HepG2 (cell line): ENCODE results near the gene JADE2. TPM values are rescaled to one million over a fixed set of nuclear protein-coding genes. Genes with fewer than 3 reads are reported as not detected.

Experiments
- GLMP ChIP-seq: sonication (generic); formaldehyde crosslinking; IDR thresholded peaks from 2 replicates; pipeline ENCODE4 v1.9.0; 2021; ENCODE audit warnings: missing genetic modification reagents, mild to moderate bottlenecking, borderline replicate concordance
- KDM2A ChIP-seq: sonication (generic); formaldehyde crosslinking; IDR thresholded peaks from 2 replicates; pipeline ENCODE4 v1.4.0; 2020; ENCODE audit warnings: low read depth, missing genetic modification reagents, borderline replicate concordance
- MED1 ChIP-seq: sonication (generic); formaldehyde crosslinking; IDR thresholded peaks from 2 replicates; pipeline ENCODE4 v1.4.0; 2020; ENCODE audit warnings: missing genetic modification reagents
- PHF8 ChIP-seq: sonication (generic); formaldehyde crosslinking; IDR thresholded peaks from 2 replicates; pipeline ENCODE4 v1.5.0; 2020; ENCODE audit warnings: missing genetic modification reagents
- POGK ChIP-seq: sonication (generic); formaldehyde crosslinking; conservative IDR thresholded peaks from 2 replicates; pipeline ENCODE4 v1.8.0; 2022; ENCODE audit warnings: mild to moderate bottlenecking, moderate library complexity, missing genetic modification reagents
- SP2 ChIP-seq: sonication (generic); formaldehyde crosslinking; IDR thresholded peaks from 2 replicates; pipeline ENCODE4 v1.5.1; 2020; ENCODE audit warnings: mild to moderate bottlenecking, missing genetic modification reagents
- STAG1 ChIP-seq: sonication (generic); formaldehyde crosslinking; IDR thresholded peaks from 2 replicates; pipeline ENCODE4 v1.4.0; 2020; ENCODE audit warnings: missing genetic modification reagents
- TFAP4 ChIP-seq: sonication (generic); IDR thresholded peaks from 2 replicates; pipeline ENCODE4 v1.6.1; 2016; ENCODE audit warnings: low read depth, borderline replicate concordance
- ZBTB42 ChIP-seq: sonication (generic); formaldehyde crosslinking; IDR thresholded peaks from 2 replicates; pipeline ENCODE4 v1.5.0; 2020; ENCODE audit warnings: mild to moderate bottlenecking, missing genetic modification reagents
- ZMYM4 ChIP-seq: sonication (generic); formaldehyde crosslinking; IDR thresholded peaks from 2 replicates; pipeline ENCODE4 v1.8.1; 2023; ENCODE audit warnings: mild to moderate bottlenecking, missing genetic modification reagents
- ZNF121 ChIP-seq: sonication (generic); formaldehyde crosslinking; IDR thresholded peaks from 2 replicates; pipeline ENCODE4 v1.5.0; 2020; ENCODE audit warnings: mild to moderate bottlenecking, missing genetic modification reagents
- ZNF580 ChIP-seq: IDR thresholded peaks from 2 replicates; pipeline ENCODE4 v1.6.1; 2016; ENCODE audit warnings: low read depth, borderline replicate concordance
- ZNF687 ChIP-seq: sonication (generic); formaldehyde crosslinking; IDR thresholded peaks from 2 replicates; pipeline ENCODE4 v1.5.1; 2020; ENCODE audit warnings: mild to moderate bottlenecking, missing genetic modification reagents, moderate library complexity
- ZNF770 ChIP-seq: sonication (generic); formaldehyde crosslinking; IDR thresholded peaks from 2 replicates; pipeline ENCODE4 v1.5.0; 2020; ENCODE audit warnings: mild to moderate bottlenecking, missing genetic modification reagents
- polyA plus RNA-seq, 8 experiments: library from polyadenylated mRNA; depleted of rRNA in 3 of 8; stranded (reverse) in 7 of 8; unstranded in 1 of 8; fragments of >200 nt; fragmentation: Illumina TruSeq in 4 of 8; extraction: Trizol in 4 of 8; gene quantifications; 2 replicates each; pipeline versions ENCODE4 v1.2.1 to v1.2.3, GENCODE V29; 2011 to 2016; ENCODE audit warnings: low read depth in 4 of 8, missing spikeins in 1 of 8, mixed read lengths in 1 of 8; ENCODE audit not compliant: insufficient read depth in 1 of 8
- total RNA-seq, 5 experiments: library from RNA; depleted of rRNA; stranded (reverse); fragments of >200 nt; fragmentation: Illumina TruSeq; extraction: Trizol; gene quantifications; 2 replicates each; pipeline ENCODE4 v1.2.3, GENCODE V29; 2016; ENCODE audit warnings: low read depth in 1 of 5

Gene JADE2
- total and polyA plus RNA-seq, 2 of the 13 experiments (the other 11 are each of a cell fraction or from before 2014, with no cell fraction given), result 7.5 to 15.1 TPM

- 0 out of 2 replicates have a peak, but pooled peaks have one; percentile 63 for TF ChIP-seq POGK (CRISPR knock-in tag)
- 0 out of 2 replicates have a peak, but pooled peaks have one; percentile 23 for TF ChIP-seq SP2 (CRISPR knock-in tag)
- peak; percentile 65 for TF ChIP-seq KDM2A
- TF ChIP-seq MED1, result peak; percentile 29; the same call in 1 of the 2 replicates
- peak; percentile 45; the same call in 1 of the 2 replicates for TF ChIP-seq PHF8
- TF ChIP-seq STAG1 (CRISPR knock-in tag), result peak; percentile 91
- TF ChIP-seq GLMP (CRISPR knock-in tag), result no peak
- TF ChIP-seq ZNF580 (CRISPR knock-in tag), result peak; percentile 35; the same call in 1 of the 2 replicates
- TF ChIP-seq ZMYM4 (CRISPR knock-in tag), result peak; percentile 60
- no peak for TF ChIP-seq ZNF121 (CRISPR knock-in tag)
- TF ChIP-seq ZNF687, result peak; percentile 74
- no peak for TF ChIP-seq TFAP4
- peak; percentile 75 for TF ChIP-seq ZNF770
- TF ChIP-seq ZBTB42 (CRISPR knock-in tag), result 0 out of 2 replicates have a peak, but pooled peaks have one; percentile 44
Observed at GRCh38 chr5:134586866-134587524, 61.5 kb downstream of the JADE2 start (continued).
